ACC112 (cell line): ENCODE data around the gene ILKAP.

Source experiments
- H2AFZ ChIP-seq: fragments of 200-600 bp; sonication (generic); one replicate; pipeline ENCODE4 v1.6.0; 2017; ENCODE audit warnings: antibody characterized with exemption, low read length; ENCODE audit not compliant: unreplicated experiment
- H3K27ac ChIP-seq: fragments of 200-600 bp; sonication (generic); 2 replicates; pipeline ENCODE4 v1.5.1; 2014; ENCODE audit warnings: low read depth, mild to moderate bottlenecking, antibody characterized with exemption, low read length, moderate library complexity
- H3K27me3 ChIP-seq: fragments of 200-600 bp; sonication (generic); 2 replicates; pipeline ENCODE4 v1.6.1; 2014; ENCODE audit warnings: mild to moderate bottlenecking, antibody characterized with exemption, low read length, moderate library complexity, mixed read lengths; ENCODE audit not compliant: insufficient read depth
- H3K36me3 ChIP-seq: fragments of 200-600 bp; sonication (generic); 2 replicates; pipeline ENCODE4 v1.6.1; 2016; ENCODE audit warnings: mild to moderate bottlenecking, antibody characterized with exemption, low read length, moderate library complexity, mixed read lengths; ENCODE audit not compliant: insufficient read depth
- H3K4me1 ChIP-seq: fragments of 200-600 bp; sonication (generic); one replicate; pipeline ENCODE4 v1.6.1; 2016; ENCODE audit warnings: low read length, mixed read lengths; ENCODE audit not compliant: insufficient read depth, unreplicated experiment, control insufficient read depth
- H3K4me3 ChIP-seq: fragments of 200-600 bp; sonication (generic); 2 replicates; pipeline ENCODE4 v1.5.1; 2014; ENCODE audit warnings: mild to moderate bottlenecking, low read depth, low read length
- H3K79me2 ChIP-seq: fragments of 200-600 bp; sonication (generic); one replicate; pipeline ENCODE4 v1.6.0; 2016; ENCODE audit warnings: low read length; ENCODE audit not compliant: control insufficient read depth, unreplicated experiment, insufficient read depth

ILKAP gene

DNA sequence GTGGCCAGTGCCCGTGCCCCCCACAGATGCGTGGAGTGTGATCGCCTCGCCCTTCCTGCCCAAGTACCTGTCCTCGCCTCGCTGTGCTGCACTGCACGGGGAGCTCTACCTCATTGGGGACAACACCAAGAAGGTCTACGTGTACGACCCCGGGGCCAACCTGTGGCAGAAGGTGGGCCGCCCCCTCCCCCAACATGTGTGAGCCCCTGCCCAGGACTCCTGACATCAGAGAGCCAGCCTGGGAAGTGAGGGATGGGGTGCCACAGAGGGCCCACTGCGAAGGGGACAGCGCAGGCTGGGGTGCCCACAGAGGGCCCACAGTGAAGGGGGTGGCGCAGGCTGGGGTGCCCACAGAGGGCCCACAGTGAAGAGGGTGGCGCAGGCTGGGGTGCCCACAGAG, 54.5 kb downstream of the ILKAP start:
- H3K27me3 ChIP-seq = no peaks in the 10 kb centered on the region
- no peak overlapping the region for H3K27ac ChIP-seq
- H2AFZ ChIP-seq = no peak overlapping the region
- no peaks in the 10 kb centered on the region for H3K36me3 ChIP-seq
- H3K4me1 ChIP-seq = peaks cover 3% of the 10 kb centered on the region
- no peak overlapping the region for H3K4me3 ChIP-seq
- H3K79me2 ChIP-seq = no peaks in the 10 kb centered on the region

DNA sequence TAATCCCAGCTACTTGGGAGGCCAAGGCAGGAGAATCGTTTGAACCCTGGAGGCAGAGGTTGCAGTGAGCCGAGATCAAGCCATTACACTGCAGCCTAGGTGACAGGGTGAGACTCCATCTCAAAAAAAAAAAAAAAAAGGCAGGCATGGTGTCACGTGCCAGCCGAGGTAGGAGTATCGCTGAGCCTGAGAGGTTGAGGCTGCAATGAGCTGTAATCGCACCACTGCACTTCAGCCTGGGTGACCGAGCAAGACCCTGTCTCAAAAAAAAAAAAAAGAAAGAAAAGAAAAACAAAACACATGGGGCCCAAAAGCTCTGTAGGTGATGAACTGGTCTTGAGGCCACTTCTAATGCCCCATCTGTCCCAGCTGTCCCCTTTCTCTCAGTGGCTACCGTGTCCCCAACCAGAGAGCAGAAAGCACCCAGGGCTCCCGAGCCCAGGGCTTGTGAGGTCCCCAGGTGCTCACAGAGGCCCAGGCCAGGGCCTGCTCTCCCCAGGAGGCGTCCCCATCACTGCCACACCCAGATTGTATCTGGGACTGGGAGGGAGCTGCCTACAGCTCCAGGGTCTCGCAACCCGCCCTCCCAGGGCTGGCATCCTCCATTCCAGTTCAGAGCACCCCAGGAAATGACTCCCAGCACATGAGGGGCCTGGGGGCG, 56.5 kb downstream of the ILKAP start:
- H3K36me3 ChIP-seq = no peaks in the 10 kb centered on the region
- no peaks in the 10 kb centered on the region for H3K79me2 ChIP-seq
- no peak overlapping the region for H3K27ac ChIP-seq
- H2AFZ ChIP-seq = no peak overlapping the region
- no peaks in the 10 kb centered on the region for H3K27me3 ChIP-seq
- peaks cover 22% of the 10 kb centered on the region for H3K4me1 ChIP-seq
- H3K4me3 ChIP-seq = no peak overlapping the region

DNA sequence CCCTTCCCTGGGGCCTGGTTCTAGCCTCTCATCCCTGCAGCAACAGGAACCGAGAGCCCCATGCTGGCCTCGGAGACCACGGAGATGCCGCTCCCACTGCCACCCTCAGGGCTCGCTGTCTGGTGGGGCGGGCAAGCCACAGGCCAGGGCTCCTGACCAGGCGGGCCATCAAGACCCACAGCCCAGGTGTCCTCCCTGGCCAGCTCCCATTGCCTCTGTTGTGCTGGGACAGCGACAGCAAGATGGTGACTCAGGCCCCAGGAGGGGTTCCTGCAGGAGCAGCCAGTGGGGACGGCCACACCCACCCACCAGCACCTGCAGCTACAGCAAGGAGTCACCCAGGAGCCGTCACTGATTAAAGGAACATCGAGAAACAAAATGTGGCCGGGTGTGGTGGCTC, 57.6 kb downstream of the ILKAP start:
- no peak overlapping the region for H3K27ac ChIP-seq
- no peaks in the 10 kb centered on the region for H3K36me3 ChIP-seq
- H3K79me2 ChIP-seq = no peaks in the 10 kb centered on the region
- no peak overlapping the region for H3K4me3 ChIP-seq
- H3K4me1 ChIP-seq = peaks cover 27% of the 10 kb centered on the region
- H3K27me3 ChIP-seq = no peaks in the 10 kb centered on the region
- no peak overlapping the region for H2AFZ ChIP-seq

DNA sequence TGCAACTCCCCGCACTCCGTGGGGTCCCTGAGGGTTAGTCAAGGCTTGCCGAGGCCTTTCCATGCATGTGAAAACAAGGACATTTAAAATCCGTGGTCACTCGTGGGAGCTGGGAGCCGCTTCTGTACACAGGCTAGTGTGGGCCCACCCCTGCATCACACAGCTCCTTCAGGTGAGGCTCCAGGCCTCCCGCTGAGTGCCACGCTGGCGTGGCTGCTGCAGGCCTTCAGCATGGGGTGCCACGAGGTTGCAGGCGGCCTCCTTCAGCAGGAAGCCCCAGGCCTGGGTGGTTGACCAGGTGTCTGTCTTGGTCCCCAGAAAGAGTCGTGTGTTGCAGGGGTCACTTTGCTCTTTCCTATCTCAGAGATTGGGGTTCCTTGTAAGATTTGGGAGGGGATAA, 58.4 kb downstream of the ILKAP start:
- H3K27me3 ChIP-seq = no peaks in the 10 kb centered on the region
- H3K4me1 ChIP-seq = peaks cover 27% of the 10 kb centered on the region
- H3K4me3 ChIP-seq = no peak overlapping the region
- H3K27ac ChIP-seq = no peak overlapping the region
- no peaks in the 10 kb centered on the region for H3K36me3 ChIP-seq
- no peak overlapping the region for H2AFZ ChIP-seq
- H3K79me2 ChIP-seq = no peaks in the 10 kb centered on the region

DNA sequence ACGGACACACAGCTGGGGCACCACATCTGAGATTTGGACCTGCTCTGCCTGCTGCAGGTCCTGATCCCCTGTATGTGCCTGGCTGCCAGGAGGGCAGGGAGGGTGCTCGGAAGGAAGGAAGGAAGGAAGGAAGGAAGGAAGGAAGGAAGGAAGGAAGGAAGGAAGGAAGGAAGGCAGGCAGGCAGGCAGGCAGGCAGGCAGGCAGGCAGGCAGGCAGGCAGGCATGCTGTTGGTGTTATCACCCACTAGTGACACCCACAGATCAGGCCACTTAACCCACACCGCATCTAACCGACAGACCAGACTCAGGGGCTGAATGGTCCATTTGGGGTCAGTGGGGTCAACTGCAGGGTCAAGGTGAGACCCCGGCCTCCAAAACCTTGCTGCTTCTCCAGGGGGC, 59.2 kb downstream of the ILKAP start:
- H2AFZ ChIP-seq = no peak overlapping the region
- H3K27me3 ChIP-seq = no peaks in the 10 kb centered on the region
- H3K4me1 ChIP-seq = peaks cover 27% of the 10 kb centered on the region
- H3K79me2 ChIP-seq = no peaks in the 10 kb centered on the region
- no peak overlapping the region for H3K4me3 ChIP-seq
- no peak overlapping the region for H3K27ac ChIP-seq
- no peaks in the 10 kb centered on the region for H3K36me3 ChIP-seq

DNA sequence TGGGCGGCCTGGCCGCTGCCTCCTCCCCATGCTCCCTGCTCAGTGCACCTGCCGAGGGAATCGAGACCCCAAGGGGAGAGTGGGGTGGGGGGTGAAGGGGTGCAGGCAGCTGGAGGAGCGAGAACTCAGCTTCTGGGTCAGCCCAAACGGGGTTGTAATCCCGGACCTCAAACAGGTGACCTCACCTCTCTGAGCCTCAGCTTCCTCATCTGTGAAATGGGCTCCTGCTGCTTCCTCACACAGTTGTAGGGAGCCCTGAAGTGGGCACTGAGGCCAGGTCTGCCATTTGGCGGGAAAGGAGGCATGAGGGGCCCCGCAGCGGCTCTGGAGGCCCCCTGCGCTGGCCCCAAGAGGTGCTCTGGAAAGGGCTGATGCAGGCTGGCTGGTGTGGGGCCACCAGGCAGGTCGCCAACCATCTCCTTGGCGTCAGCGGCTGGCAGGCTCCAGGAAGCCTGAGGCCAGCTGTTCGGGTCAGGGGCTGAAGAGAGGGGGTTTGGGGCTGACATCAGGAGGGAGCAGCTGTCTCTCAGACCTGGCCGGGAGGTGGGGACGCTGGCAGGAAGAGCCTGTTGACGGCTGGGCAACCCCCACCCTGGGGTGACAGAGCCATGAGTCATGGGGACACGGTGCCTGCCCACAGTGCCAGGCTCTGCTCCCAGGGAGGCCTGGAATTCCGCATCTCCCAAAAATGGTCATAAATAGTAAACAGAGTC, 60.1 kb downstream of the ILKAP start:
- 0 out of 2 replicates have a peak overlapping the region, but pooled peaks have one; percentile 18 for H3K27ac ChIP-seq

DNA sequence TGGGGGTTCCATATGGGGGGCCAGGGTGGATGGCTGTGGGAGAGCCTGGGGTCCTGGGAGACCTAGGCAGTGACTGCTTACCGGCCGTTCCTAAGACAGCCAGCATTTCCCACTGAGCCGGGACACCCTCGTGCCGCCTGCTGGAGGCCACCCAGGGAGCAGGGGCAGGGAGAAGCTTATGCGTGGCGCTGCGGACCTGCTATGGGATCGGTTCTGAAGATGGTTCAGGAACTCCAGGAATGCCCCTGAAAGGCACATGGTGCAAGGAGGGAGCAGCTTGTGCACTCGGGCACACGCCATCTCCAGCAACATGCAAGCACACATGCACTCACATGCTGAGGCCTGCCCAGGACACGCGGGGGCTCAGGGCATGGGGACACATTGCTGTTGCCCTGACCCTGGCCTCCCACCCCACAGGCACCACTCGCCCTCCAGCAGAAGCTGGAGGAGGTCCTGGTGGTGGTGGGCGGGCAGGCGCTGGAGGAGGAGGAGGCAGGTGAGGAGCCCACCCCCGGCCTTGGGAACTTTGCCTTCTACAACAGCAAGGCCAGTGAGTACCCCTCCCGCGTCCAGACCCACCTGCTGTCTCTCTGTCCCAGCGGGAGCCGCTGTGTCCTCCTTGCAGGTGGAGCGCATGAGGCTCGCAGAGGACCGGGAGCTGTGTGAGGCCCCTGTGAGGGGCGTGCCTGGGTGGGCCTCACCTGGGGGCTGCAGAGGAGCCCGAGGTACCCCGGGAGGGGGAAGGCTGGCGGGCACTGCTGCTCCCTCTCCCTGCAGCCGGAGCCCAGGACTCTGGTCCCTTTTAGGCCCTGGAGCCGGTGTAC, 60.9 kb downstream of the ILKAP start:
- Histone ChIP-seq H3K36me3 (no peaks in the 10 kb centered on the region), H3K4me1 (peaks cover 28% of the 10 kb centered on the region), H3K79me2 (no peaks in the 10 kb centered on the region), H3K27me3 (no peaks in the 10 kb centered on the region), H3K4me3 (no peak overlapping the region), H3K27ac (no peak overlapping the region), H2AFZ (no peak overlapping the region)

More for the DNA sequence above, 60.1 kb downstream of the ILKAP start:
- Histone ChIP-seq H3K4me1 (peaks cover 27% of the 10 kb centered on the region), H3K79me2 (no peaks in the 10 kb centered on the region), H3K4me3 (no peak overlapping the region), H2AFZ (no peak overlapping the region), H3K27me3 (no peaks in the 10 kb centered on the region), H3K36me3 (no peaks in the 10 kb centered on the region)

DNA sequence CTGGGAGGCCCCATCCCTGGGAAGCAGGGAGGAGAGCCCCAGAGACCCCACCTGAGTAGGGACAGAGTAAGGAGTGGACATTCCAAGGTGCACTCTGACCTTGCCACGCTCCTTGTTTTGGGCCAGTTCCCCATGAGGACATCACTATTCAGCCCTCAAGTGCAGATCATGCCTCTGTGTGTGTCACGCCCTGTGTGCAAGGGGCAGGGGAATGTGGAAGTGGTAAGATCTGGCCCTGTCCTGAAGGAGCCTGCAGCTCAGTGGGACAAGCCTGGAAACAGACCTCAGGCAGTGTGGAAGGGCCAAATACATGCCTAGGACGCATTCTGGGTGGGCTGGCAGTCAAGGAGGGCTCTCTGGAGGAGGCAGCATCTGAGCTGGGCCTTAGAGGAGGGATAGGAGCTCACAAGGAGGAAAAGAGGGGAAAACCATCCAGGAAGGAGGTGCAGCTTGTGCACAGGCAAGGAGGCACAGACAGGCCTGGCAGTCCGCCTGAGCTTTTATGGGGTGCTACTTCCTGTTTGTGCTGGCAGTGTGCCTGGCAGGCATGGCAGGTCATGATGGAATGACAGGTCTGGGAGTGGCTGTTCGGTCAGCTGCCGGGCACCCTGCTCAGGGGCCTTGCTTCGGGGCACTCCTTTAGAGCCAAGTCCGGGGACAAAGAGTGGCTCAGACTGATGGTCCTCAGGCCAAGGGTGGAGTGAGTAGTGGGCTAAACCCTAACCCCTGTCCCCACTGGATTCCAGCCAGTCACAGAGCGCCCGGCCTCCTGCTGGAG, 61.8 kb downstream of the ILKAP start:
- Histone ChIP-seq H3K79me2 (no peaks in the 10 kb centered on the region), H2AFZ (no peak overlapping the region), H3K4me3 (no peak overlapping the region), H3K36me3 (no peaks in the 10 kb centered on the region), H3K27ac (no peak overlapping the region), H3K27me3 (no peaks in the 10 kb centered on the region), H3K4me1 (peaks cover 31% of the 10 kb centered on the region)

DNA sequence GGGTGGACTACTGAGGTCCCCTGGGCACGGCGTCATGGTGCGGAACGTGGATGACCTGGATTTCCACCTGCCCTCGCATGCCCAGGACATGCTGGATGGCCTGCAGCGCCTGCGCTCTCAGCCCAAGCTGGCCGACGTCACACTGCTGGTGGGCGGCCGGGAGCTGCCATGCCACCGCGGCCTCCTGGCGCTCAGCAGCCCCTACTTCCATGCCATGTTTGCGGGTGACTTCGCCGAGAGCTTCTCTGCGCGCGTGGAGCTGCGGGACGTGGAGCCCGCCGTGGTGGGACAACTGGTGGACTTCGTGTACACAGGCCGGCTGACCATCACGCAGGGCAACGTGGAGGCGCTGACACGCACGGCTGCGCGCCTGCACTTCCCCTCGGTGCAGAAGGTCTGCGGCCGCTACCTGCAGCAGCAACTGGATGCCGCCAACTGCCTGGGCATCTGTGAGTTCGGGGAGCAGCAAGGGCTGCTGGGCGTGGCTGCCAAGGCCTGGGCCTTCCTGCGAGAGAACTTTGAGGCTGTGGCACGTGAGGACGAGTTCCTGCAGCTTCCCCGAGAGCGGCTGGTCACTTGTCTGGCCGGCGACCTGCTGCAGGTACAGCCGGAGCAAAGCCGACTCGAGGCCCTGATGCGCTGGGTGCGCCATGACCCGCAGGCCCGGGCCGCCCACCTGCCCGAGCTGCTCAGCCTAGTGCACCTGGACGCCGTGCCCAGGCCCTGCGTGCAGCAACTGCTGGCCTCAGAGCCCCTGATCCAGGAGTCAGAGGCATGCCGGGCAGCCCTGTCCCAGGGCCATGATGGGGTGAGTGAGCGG, 62.6 kb downstream of the ILKAP start:
- Histone ChIP-seq H3K4me1 (peaks cover 31% of the 10 kb centered on the region), H3K27me3 (no peaks in the 10 kb centered on the region), H2AFZ (no peak overlapping the region), H3K4me3 (no peak overlapping the region), H3K27ac (no peak overlapping the region), H3K79me2 (no peaks in the 10 kb centered on the region), H3K36me3 (no peaks in the 10 kb centered on the region)

DNA sequence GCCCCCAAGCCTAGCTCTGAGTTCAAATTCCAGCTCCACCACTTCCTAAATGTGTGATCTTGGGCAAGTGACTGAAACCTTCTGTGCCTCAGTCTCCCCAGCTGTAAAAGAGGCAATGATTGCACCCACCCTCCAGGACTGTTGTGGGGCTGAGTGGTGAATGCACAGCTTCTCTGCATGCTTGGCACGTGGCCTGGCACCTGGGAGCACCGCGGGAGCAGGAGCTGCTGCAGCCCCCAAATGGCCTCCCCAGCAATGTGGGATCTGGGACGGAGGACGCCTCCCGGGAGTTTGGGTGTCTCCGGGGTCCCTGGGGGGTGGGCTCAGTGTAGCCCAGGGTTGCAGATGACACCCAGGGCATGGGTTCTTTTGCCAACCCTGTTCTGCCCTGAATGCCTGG, 63.5 kb downstream of the ILKAP start:
- H3K27me3 ChIP-seq = no peaks in the 10 kb centered on the region
- no peak overlapping the region for H2AFZ ChIP-seq
- H3K36me3 ChIP-seq = no peaks in the 10 kb centered on the region
- no peak overlapping the region for H3K27ac ChIP-seq
- peaks cover 31% of the 10 kb centered on the region for H3K4me1 ChIP-seq
- no peak overlapping the region for H3K4me3 ChIP-seq
- H3K79me2 ChIP-seq = no peaks in the 10 kb centered on the region
